ENCODE measurements around the gene ACTR6.
A peak's percentile ranks its signal among the peaks of the same experiment; 100 is the strongest.
"Not testable (repeated sequence)": the region's sequence is repeated elsewhere in the genome, so short reads cannot be mapped to it uniquely, and the experiment has no call there.

ACTR6 gene

GRCh38 chr12:100200463-100201181, at the start of gene ACTR6:
ACTR6 (plus strand) TSS chr12:100200815; CDS start chr12:100200852, 37 bp downstream.
- DNase-seq = peak; percentile 94

GRCh38 chr12:100151769-100152168, 48.8 kb upstream of the ACTR6 start:
- DNase-seq = no peak

GRCh38 chr12:100153131-100153530, 47.5 kb upstream of the ACTR6 start:
- DNase-seq = no peak

GRCh38 chr12:100154474-100155247, 46.0 kb upstream of the ACTR6 start:
- DNase-seq = peak; percentile 22

- no peak for DNase-seq
These were observed 43.7 kb upstream of the ACTR6 start for GRCh38 chr12:100156731-100157426.

GRCh38 chr12:100157427-100157821, 43.2 kb upstream of the ACTR6 start:
- no peak for DNase-seq

GRCh38 chr12:100158535-100158934, 42.1 kb upstream of the ACTR6 start:
- DNase-seq = no peak

GRCh38 chr12:100159391-100160104, 41.1 kb upstream of the ACTR6 start:
- no peak for DNase-seq

GRCh38 chr12:100163416-100164152, 37.0 kb upstream of the ACTR6 start:
- DNase-seq = peak; percentile 17

GRCh38 chr12:100164153-100164704, 36.4 kb upstream of the ACTR6 start:
- no peak for DNase-seq

GRCh38 chr12:100165356-100165755, 35.3 kb upstream of the ACTR6 start:
- no peak for DNase-seq

GRCh38 chr12:100166232-100166631, 34.4 kb upstream of the ACTR6 start:
- DNase-seq = no peak

- no peak for DNase-seq
These were observed 32.1 kb upstream of the ACTR6 start for GRCh38 chr12:100168562-100168961.

- DNase-seq = no peak
These were observed 31.3 kb upstream of the ACTR6 start for GRCh38 chr12:100169345-100169744.

- DNase-seq = no peak
These were observed 30.2 kb upstream of the ACTR6 start for GRCh38 chr12:100170313-100170858.

GRCh38 chr12:100171248-100171647, 29.4 kb upstream of the ACTR6 start:
- DNase-seq = no peak

GRCh38 chr12:100173111-100173510, 27.5 kb upstream of the ACTR6 start:
- no peak for DNase-seq

- no peak for DNase-seq
These were observed 26.1 kb upstream of the ACTR6 start for GRCh38 chr12:100174495-100174894.

GRCh38 chr12:100176493-100176892, 24.1 kb upstream of the ACTR6 start:
- DNase-seq = not testable (repeated sequence)

- DNase-seq = no peak
These were observed 21.4 kb upstream of the ACTR6 start for GRCh38 chr12:100179252-100179651.

- no peak for DNase-seq
These were observed 16.0 kb upstream of the ACTR6 start for GRCh38 chr12:100184549-100185145.

Data from amniotic stem cell (primary cell).